K562 (cell line): Measurements from ENCODE around the gene FAM98C. TPM values are rescaled to one million over a fixed set of nuclear protein-coding genes. Genes with fewer than 3 reads are reported as not detected.

Source experiments
- BCL6 ChIP-seq: fragments of 250-450 bp; sonication (Bioruptor Pico); IDR thresholded peaks from 2 replicates; pipeline ENCODE4 v1.4.0; 2020
- HMBOX1 ChIP-seq: sonication (generic); IDR thresholded peaks from 2 replicates; pipeline ENCODE4 v1.6.1; 2016
- JUNB ChIP-seq: fragments of 450-650 bp; formaldehyde crosslinking; conservative IDR thresholded peaks from 2 replicates; pipeline ENCODE4 v1.4.0; 2020; ENCODE audit warnings: mild to moderate bottlenecking
- KLF10 ChIP-seq: fragments of 250-450 bp; sonication (Bioruptor Pico); IDR thresholded peaks from 2 replicates; pipeline ENCODE4 v1.6.1; 2021; ENCODE audit warnings: matching md5 sums
- MAZ ChIP-seq, 2 experiments: fragments of 450-650 bp in 1 of 2; sonication (generic) in 1 of 2; formaldehyde crosslinking; IDR thresholded peaks in 1 of 2; conservative IDR thresholded peaks in 1 of 2; 2 replicates each; pipeline versions ENCODE4 v1.4.0 to v1.5.0; 2020; ENCODE audit warnings: mild to moderate bottlenecking in 1 of 2, missing genetic modification reagents in 1 of 2
- NCOA1 ChIP-seq: fragments of 450-650 bp; IDR thresholded peaks from 2 replicates; pipeline ENCODE4 v1.6.1; 2016; ENCODE audit warnings: low read depth
- NONO ChIP-seq, 2 experiments: fragments of 200-400 bp in 1 of 2; fragments of 450-650 bp in 1 of 2; formaldehyde crosslinking in 1 of 2; IDR thresholded peaks; 2 replicates each; pipeline ENCODE4 v1.6.1; 2017; ENCODE audit warnings: low read depth in 2 of 2, mild to moderate bottlenecking in 2 of 2, moderate library complexity in 2 of 2, low read length in 1 of 2
- POLR2G ChIP-seq: fragments of 200-400 bp; formaldehyde crosslinking; IDR thresholded peaks from 2 replicates; pipeline ENCODE4 v1.6.1; 2017; ENCODE audit warnings: low read depth, mild to moderate bottlenecking, antibody characterized with exemption, low read length, moderate library complexity
- RAD21 ChIP-seq, 2 experiments: fragments of 250-450 bp in 1 of 2; fragments of 450-650 bp in 1 of 2; sonication (Bioruptor Pico) in 1 of 2; formaldehyde crosslinking in 1 of 2; IDR thresholded peaks in 1 of 2; conservative IDR thresholded peaks in 1 of 2; 2 replicates each; pipeline versions ENCODE4 v1.4.0 to v1.8.0; 2020 to 2022; ENCODE audit warnings: mild to moderate bottlenecking in 2 of 2, moderate library complexity in 1 of 2
- SNRNP70 ChIP-seq: fragments of 200-400 bp; formaldehyde crosslinking; optimal IDR thresholded peaks from 2 replicates; pipeline ENCODE3; 2017; ENCODE audit warnings: low read depth, low read length
- VEZF1 ChIP-seq: fragments of 200-800 bp; sonication (Bioruptor generic); IDR thresholded peaks from 2 replicates; pipeline ENCODE4 v1.6.1; 2017; ENCODE audit warnings: missing genetic modification characterization, missing compliant biosample characterization
- ZBTB7A ChIP-seq: IDR thresholded peaks from 2 replicates; pipeline ENCODE4 v1.6.1; 2011; ENCODE audit warnings: low read depth, mild to moderate bottlenecking, low read length, moderate library complexity, borderline replicate concordance; ENCODE audit not compliant: control insufficient read depth
- ZFP1 ChIP-seq: fragments of 450-650 bp; formaldehyde crosslinking; IDR thresholded peaks from 2 replicates; pipeline ENCODE4 v1.4.0; 2020; ENCODE audit warnings: mild to moderate bottlenecking, mixed read lengths
- ZFX ChIP-seq: sonication (generic); formaldehyde crosslinking; IDR thresholded peaks from 2 replicates; pipeline ENCODE4 v1.8.0; 2022; ENCODE audit warnings: mild to moderate bottlenecking, missing genetic modification reagents, moderate library complexity
- ZNF134 ChIP-seq: fragments of 250-450 bp; sonication (Bioruptor Pico); conservative IDR thresholded peaks from 2 replicates; pipeline ENCODE4 v1.4.0; 2020
- polyA plus RNA-seq, 8 experiments: library from polyadenylated mRNA; depleted of rRNA in 4 of 8; stranded (reverse) in 5 of 8; unstranded in 3 of 8; fragments of >200 nt; fragmentation: Nextera tagmentation in 2 of 8; fragmentation: Illumina TruSeq in 1 of 8; extraction: Ambion mirVana in 2 of 8; extraction: Trizol in 1 of 8; gene quantifications; 2 replicates each; pipeline versions ENCODE4 v1.2.1 to v1.2.3, GENCODE V29; 2011 to 2014; ENCODE audit warnings: inconsistent platforms in 1 of 8, missing spikeins in 1 of 8
- total RNA-seq, 7 experiments: library from RNA; depleted of rRNA in 6 of 7; stranded (reverse); fragments of >200 nt in 6 of 7; fragmentation: Illumina TruSeq in 2 of 7; extraction: Trizol in 2 of 7; gene quantifications; 2 replicates each; pipeline versions ENCODE4 v1.2.1 to v1.2.3, GENCODE V29; 2011 to 2021; ENCODE audit warnings: low replicate concordance in 1 of 7
- TF ChIP-seq, protein P1 (sequence below): fragments of 450-650 bp; IDR thresholded peaks from 2 replicates; pipeline ENCODE4 v1.6.1; 2016; ENCODE audit warnings: borderline replicate concordance
- TF ChIP-seq, protein P2 (sequence below): sonication (generic); formaldehyde crosslinking; IDR thresholded peaks from 2 replicates; pipeline ENCODE4 v1.8.0; 2022; ENCODE audit warnings: missing genetic modification reagents, mild to moderate bottlenecking, borderline replicate concordance

The FAM98C gene
- total and polyA plus RNA-seq, 9 of the 15 experiments (the other 6 are each of a cell fraction or from before 2014, with no cell fraction given) = 1.7 to 43.8 (median 13.7) TPM

GRCh38 chr19:38387550-38388348, 15.1 kb upstream of the FAM98C start, which contains the start of gene GGN (continued):
- TF ChIP-seq, protein P1, sequence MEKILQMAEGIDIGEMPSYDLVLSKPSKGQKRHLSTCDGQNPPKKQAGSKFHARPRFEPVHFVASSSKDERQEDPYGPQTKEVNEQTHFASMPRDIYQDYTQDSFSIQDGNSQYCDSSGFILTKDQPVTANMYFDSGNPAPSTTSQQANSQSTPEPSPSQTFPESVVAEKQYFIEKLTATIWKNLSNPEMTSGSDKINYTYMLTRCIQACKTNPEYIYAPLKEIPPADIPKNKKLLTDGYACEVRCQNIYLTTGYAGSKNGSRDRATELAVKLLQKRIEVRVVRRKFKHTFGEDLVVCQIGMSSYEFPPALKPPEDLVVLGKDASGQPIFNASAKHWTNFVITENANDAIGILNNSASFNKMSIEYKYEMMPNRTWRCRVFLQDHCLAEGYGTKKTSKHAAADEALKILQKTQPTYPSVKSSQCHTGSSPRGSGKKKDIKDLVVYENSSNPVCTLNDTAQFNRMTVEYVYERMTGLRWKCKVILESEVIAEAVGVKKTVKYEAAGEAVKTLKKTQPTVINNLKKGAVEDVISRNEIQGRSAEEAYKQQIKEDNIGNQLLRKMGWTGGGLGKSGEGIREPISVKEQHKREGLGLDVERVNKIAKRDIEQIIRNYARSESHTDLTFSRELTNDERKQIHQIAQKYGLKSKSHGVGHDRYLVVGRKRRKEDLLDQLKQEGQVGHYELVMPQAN = 0 out of 2 replicates have a peak, but pooled peaks have one; percentile 4
- TF ChIP-seq BCL6 (CRISPR knock-in tag) (no peak), KLF10 (no peak), NONO (IDR thresholded peaks at IDR 0.05; ENCODE audit: low read depth in 2 of 2, low read length in 1 of 2) (no peak), ZBTB7A (peak; percentile 80), MAZ (CRISPR knock-in tag; conservative IDR thresholded peaks at IDR 0.05 in 1 of 2, IDR thresholded peaks at IDR 0.05 in 1 of 2) (peak in 1 of 2 experiments; percentile 71; a peak in 1 of 4 replicates), RAD21 (CRISPR knock-in tag; conservative IDR thresholded peaks at IDR 0.05 in 1 of 2, IDR thresholded peaks at IDR 0.05 in 1 of 2) (no peak), SNRNP70 (no peak), ZFP1 (CRISPR knock-in tag) (no peak), HMBOX1 (peak; percentile 45; the same call in 1 of the 2 replicates), JUNB (CRISPR knock-in tag) (no peak), ZNF134 (no peak), NCOA1 (no peak), VEZF1 (CRISPR knock-in tag) (peak; percentile 70), POLR2G (peak; percentile 73), ZFX (CRISPR knock-in tag) (peak; percentile 58)
- TF ChIP-seq, protein P2, sequence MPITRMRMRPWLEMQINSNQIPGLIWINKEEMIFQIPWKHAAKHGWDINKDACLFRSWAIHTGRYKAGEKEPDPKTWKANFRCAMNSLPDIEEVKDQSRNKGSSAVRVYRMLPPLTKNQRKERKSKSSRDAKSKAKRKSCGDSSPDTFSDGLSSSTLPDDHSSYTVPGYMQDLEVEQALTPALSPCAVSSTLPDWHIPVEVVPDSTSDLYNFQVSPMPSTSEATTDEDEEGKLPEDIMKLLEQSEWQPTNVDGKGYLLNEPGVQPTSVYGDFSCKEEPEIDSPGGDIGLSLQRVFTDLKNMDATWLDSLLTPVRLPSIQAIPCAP (CRISPR knock-in tag) = no peak
